HG02759 (cell line): ENCODE results near the gene RHD.
"Not testable (repeated sequence)": the region's sequence is repeated elsewhere in the genome, so short reads cannot be mapped to it uniquely, and the experiment has no call there.

Experiments used
- ATAC-seq: cut with Tn5 transposase; IDR thresholded peaks from one replicate; pipeline ENCODE4 v1.9.1; 2021; ENCODE audit warnings: mild to moderate bottlenecking, moderate library complexity; ENCODE audit not compliant: unreplicated experiment

The RHD gene

GRCh38 chr1:25302330-25302729 lies 30.0 kb downstream of the RHD start:
- not testable (repeated sequence) for ATAC-seq

- ATAC-seq: not testable (repeated sequence)
These were observed 32.6 kb downstream of the RHD start for GRCh38 chr1:25304936-25305335.

- ATAC-seq: not testable (repeated sequence)
These were observed 35.9 kb downstream of the RHD start for GRCh38 chr1:25308168-25308567.

- ATAC-seq: not testable (repeated sequence)
These were observed 36.8 kb downstream of the RHD start for GRCh38 chr1:25309085-25309484.

GRCh38 chr1:25309486-25309885 lies 37.2 kb downstream of the RHD start:
- ATAC-seq: not testable (repeated sequence)

- not testable (repeated sequence) for ATAC-seq
These were observed 40.6 kb downstream of the RHD start for GRCh38 chr1:25312806-25313470.

GRCh38 chr1:25320314-25320938 lies 48.1 kb downstream of the RHD start:
- ATAC-seq: not testable (repeated sequence)

GRCh38 chr1:25322127-25322526 lies 49.8 kb downstream of the RHD start:
- ATAC-seq: not testable (repeated sequence)

- not testable (repeated sequence) for ATAC-seq
These were observed 52.1 kb downstream of the RHD start for GRCh38 chr1:25324407-25324806.

- not testable (repeated sequence) for ATAC-seq
These were observed 55.8 kb downstream of the RHD start for GRCh38 chr1:25327864-25328790.

GRCh38 chr1:25328791-25329185 lies 56.5 kb downstream of the RHD start:
- not testable (repeated sequence) for ATAC-seq

- ATAC-seq: not testable (repeated sequence)
These were observed 57.0 kb downstream of the RHD start for GRCh38 chr1:25329336-25329735.

- ATAC-seq: not testable (repeated sequence)
These were observed 57.6 kb downstream of the RHD start for GRCh38 chr1:25329950-25330349.

GRCh38 chr1:25336922-25337354 lies 64.6 kb downstream of the RHD start:
- not testable (repeated sequence) for ATAC-seq

GRCh38 chr1:25337483-25338187 lies 65.3 kb downstream of the RHD start:
- peak; percentile 41 for ATAC-seq

GRCh38 chr1:25338188-25338981 lies 66.1 kb downstream of the RHD start, which contains the start of gene TMEM50A:
TMEM50A (plus strand) TSS chr1:25338334; CDS start chr1:25340487, 2,153 bp downstream.
- ATAC-seq: peak; percentile 70

- ATAC-seq: no peak
These were observed 66.7 kb downstream of the RHD start for GRCh38 chr1:25338986-25339385.

GRCh38 chr1:25341746-25342145 lies 69.4 kb downstream of the RHD start:
- no peak for ATAC-seq

- ATAC-seq: no peak
These were observed 70.5 kb downstream of the RHD start for GRCh38 chr1:25342846-25343245.

GRCh38 chr1:25343872-25344271 lies 71.6 kb downstream of the RHD start:
- ATAC-seq: no peak
